SU-DHL-6 (cell line): ENCODE results near the gene IVD.

Source experiments
- H2AFZ ChIP-seq: fragments of 200-600 bp; sonication (generic); 2 replicates; pipeline ENCODE4 v1.6.1; 2014; ENCODE audit warnings: low read depth, mild to moderate bottlenecking, moderate library complexity, mixed read lengths, antibody characterized with exemption, low read length; ENCODE audit not compliant: severe bottlenecking
- H3F3A ChIP-seq: fragments of 200-600 bp; shearing (Covaris generic); 2 replicates; pipeline ENCODE4 v1.6.0; 2016; ENCODE audit warnings: antibody characterized with exemption, mild to moderate bottlenecking; ENCODE audit not compliant: insufficient read depth
- H3K27ac ChIP-seq: fragments of 200-600 bp; sonication (generic); 2 replicates; pipeline ENCODE4 v1.5.1; 2016; ENCODE audit warnings: low read depth, mild to moderate bottlenecking, low read length, moderate library complexity, mixed read lengths
- H3K27me3 ChIP-seq: fragments of 200-600 bp; sonication (generic), shearing (Covaris generic); 2 replicates; pipeline ENCODE4 v1.6.0; 2014; ENCODE audit warnings: mild to moderate bottlenecking, low read length
- H3K36me3 ChIP-seq: fragments of 200-600 bp; sonication (generic); 2 replicates; pipeline ENCODE4 v1.6.1; 2014; ENCODE audit warnings: mild to moderate bottlenecking, low read length, mixed read lengths
- H3K4me2 ChIP-seq: fragments of 300-600, 200-600 bp; shearing (Covaris generic), sonication (generic); 2 replicates; pipeline ENCODE4 v1.6.0; 2014; ENCODE audit warnings: low read length, low read depth, mild to moderate bottlenecking; ENCODE audit not compliant: poor library complexity, severe bottlenecking
- H3K4me3 ChIP-seq: fragments of 200-600 bp; sonication (generic); 2 replicates; pipeline ENCODE4 v1.5.1; 2014; ENCODE audit warnings: antibody characterized with exemption, low read length, mild to moderate bottlenecking, mixed read lengths; ENCODE audit not compliant: insufficient read depth, poor library complexity, severe bottlenecking
- H3K79me2 ChIP-seq: fragments of 200-600 bp; sonication (generic); 2 replicates; pipeline ENCODE4 v1.6.1; 2014; ENCODE audit warnings: mild to moderate bottlenecking, low read length, moderate library complexity; ENCODE audit not compliant: insufficient read depth
- H3K9ac ChIP-seq: fragments of 200-600 bp; sonication (generic); 2 replicates; pipeline ENCODE4 v1.7.0; 2014; ENCODE audit warnings: mild to moderate bottlenecking, low read length
- H3K9me2 ChIP-seq: fragments of 200-600 bp; sonication (generic); replicated peaks from 2 replicates; pipeline ENCODE4 v1.6.1; 2014; ENCODE audit warnings: low read length; ENCODE audit not compliant: insufficient read depth
- H3K9me3 ChIP-seq: fragments of 200-600 bp; sonication (generic); 2 replicates; pipeline ENCODE4 v1.6.1; 2014; ENCODE audit warnings: low read length, mixed read lengths; ENCODE audit not compliant: insufficient read depth
- H4K20me1 ChIP-seq: fragments of 200-600 bp; sonication (generic); 2 replicates; pipeline ENCODE4 v1.6.1; 2014; ENCODE audit warnings: low read depth, mild to moderate bottlenecking, antibody characterized with exemption, low read length, moderate library complexity, mixed read lengths
- CTCF ChIP-seq: fragments of 200-600 bp; sonication (generic); IDR thresholded peaks from one replicate; pipeline ENCODE4 v1.5.1; 2017; ENCODE audit warnings: antibody characterized with exemption, mild to moderate bottlenecking, low read length, moderate library complexity; ENCODE audit not compliant: insufficient read depth, poor library complexity, severe bottlenecking
- EZH2phosphoT487 ChIP-seq: fragments of 200-600 bp; sonication (generic), shearing (Covaris generic); conservative IDR thresholded peaks from 2 replicates; pipeline ENCODE4 v1.6.1; 2018; ENCODE audit warnings: mild to moderate bottlenecking, antibody characterized with exemption, low read length, moderate library complexity, mixed read lengths

Gene IVD

GRCh38 chr15:40412095-40412759 lies 6.6 kb downstream of the IVD start:
- Histone ChIP-seq H3K79me2 (no peaks in the 10 kb centered on the region), H3K9ac (no peak overlapping the region), H3K36me3 (no peaks in the 10 kb centered on the region), H3F3A (no peaks in the 10 kb centered on the region), H4K20me1 (no peaks in the 10 kb centered on the region), H3K4me3 (no peak overlapping the region), H3K27me3 (no peaks in the 10 kb centered on the region), H3K4me2 (no peak overlapping the region), H3K9me3 (no peaks in the 10 kb centered on the region), H3K27ac (no peak overlapping the region), H3K9me2 (no peaks in the 10 kb centered on the region), H2AFZ (no peak overlapping the region)
- TF ChIP-seq EZH2phosphoT487 (no peak), CTCF (no peak)

GRCh38 chr15:40413036-40413435 lies 7.4 kb downstream of the IVD start:
- TF ChIP-seq CTCF: no peak
- no peak for TF ChIP-seq EZH2phosphoT487

GRCh38 chr15:40414816-40415215 lies 9.2 kb downstream of the IVD start:
- Histone ChIP-seq H3K4me2 (no peak overlapping the region), H3K27ac (no peak overlapping the region), H3K4me3 (no peak overlapping the region), H2AFZ (no peak overlapping the region), H3K79me2 (no peaks in the 10 kb centered on the region), H3F3A (no peaks in the 10 kb centered on the region), H3K36me3 (no peaks in the 10 kb centered on the region), H3K9me3 (no peaks in the 10 kb centered on the region), H3K9ac (no peak overlapping the region), H4K20me1 (no peaks in the 10 kb centered on the region), H3K27me3 (no peaks in the 10 kb centered on the region), H3K9me2 (no peaks in the 10 kb centered on the region)
- TF ChIP-seq CTCF (no peak), EZH2phosphoT487 (no peak)

More at GRCh38 chr15:40413036-40413435, 7.4 kb downstream of the IVD start:
- Histone ChIP-seq H3F3A (no peaks in the 10 kb centered on the region), H3K27me3 (no peaks in the 10 kb centered on the region), H4K20me1 (no peaks in the 10 kb centered on the region), H3K27ac (no peak overlapping the region), H3K9ac (no peak overlapping the region), H3K4me3 (no peak overlapping the region), H3K9me2 (no peaks in the 10 kb centered on the region), H2AFZ (no peak overlapping the region), H3K36me3 (no peaks in the 10 kb centered on the region), H3K9me3 (no peaks in the 10 kb centered on the region), H3K4me2 (no peak overlapping the region), H3K79me2 (no peaks in the 10 kb centered on the region)
